ENCODE results near the gene BDH2.
A peak's percentile ranks its signal among the peaks of the same experiment; 100 is the strongest.

- TF ChIP-seq CTCF (IDR thresholded peaks at IDR 0.05) = no peak
- TF ChIP-seq POLR2A (IDR thresholded peaks at IDR 0.05) = peak; percentile 21
Observed at GRCh38 chr4:103075435-103075893, 24.2 kb downstream of the BDH2 start.
